Erythroblast (primary cell): ENCODE data around the gene CCDC154.

ENCODE experiments used
- GATA1 ChIP-seq: IDR thresholded peaks from 2 replicates; pipeline ENCODE4 v1.6.1; 2011; ENCODE audit warnings: low read depth, mild to moderate bottlenecking, control low read depth, low read length, moderate library complexity
- POLR2A ChIP-seq: IDR thresholded peaks from 2 replicates; pipeline ENCODE4 v1.6.1; 2011; ENCODE audit warnings: mild to moderate bottlenecking, low read length

GRCh38 chr16:1416521-1416941, 27.8 kb downstream of the CCDC154 start:
- no peak for TF ChIP-seq POLR2A
- TF ChIP-seq GATA1, result no peak
